Measurements from ENCODE around the gene RGS11.

Gene RGS11

DNA sequence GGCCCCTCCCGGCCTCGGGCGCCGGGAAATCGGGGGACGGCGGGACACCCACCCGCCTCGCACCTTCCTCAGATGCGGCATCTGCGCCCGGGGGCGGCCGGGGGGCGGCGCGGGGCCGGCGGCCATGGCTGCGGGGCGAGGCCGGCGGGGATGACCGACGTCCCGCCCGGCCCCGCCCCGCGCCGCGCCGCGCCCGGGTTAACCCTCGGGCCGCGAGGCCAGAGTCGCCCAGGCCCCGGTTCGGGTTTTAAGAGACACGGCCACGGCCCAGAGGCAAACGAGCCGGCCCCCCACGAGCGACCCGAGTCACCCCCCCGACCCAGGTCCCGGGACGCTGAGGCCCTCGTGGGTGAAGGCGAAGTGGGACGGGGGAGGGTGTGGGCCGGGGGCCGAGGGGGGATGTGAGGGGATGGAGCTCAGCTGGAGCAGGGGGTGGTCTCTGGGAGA lies at the start of gene RGS11:
RGS11 (minus strand) TSS at position 159 of the 447 bp plus-strand sequence; CDS start at position 126, 33 bp downstream.
- TF ChIP-seq ZNF8 (CRISPR knock-in tag; IDR thresholded peaks at IDR 0.05) (no peak), ZFP3 (CRISPR knock-in tag; IDR thresholded peaks at IDR 0.05) (no peak), GLIS3 (CRISPR knock-in tag; IDR thresholded peaks at IDR 0.05) (no peak), BACH2 (CRISPR knock-in tag; IDR thresholded peaks at IDR 0.05; ENCODE audit: borderline replicate concordance) (no peak), ZNF565 (CRISPR knock-in tag; conservative IDR thresholded peaks at IDR 0.05; ENCODE audit: low read depth) (no peak), ZC3H10 (CRISPR knock-in tag; IDR thresholded peaks at IDR 0.05) (no peak), ZNF70 (CRISPR knock-in tag; IDR thresholded peaks at IDR 0.05) (no peak), RARB (CRISPR knock-in tag; IDR thresholded peaks at IDR 0.05) (no peak), ZFP30 (CRISPR knock-in tag; IDR thresholded peaks at IDR 0.05) (no peak)
- ATAC-seq, result peak; percentile 43

- no peak for TF ChIP-seq CSRNP3 (CRISPR knock-in tag; IDR thresholded peaks at IDR 0.05)
- TF ChIP-seq, protein P1, sequence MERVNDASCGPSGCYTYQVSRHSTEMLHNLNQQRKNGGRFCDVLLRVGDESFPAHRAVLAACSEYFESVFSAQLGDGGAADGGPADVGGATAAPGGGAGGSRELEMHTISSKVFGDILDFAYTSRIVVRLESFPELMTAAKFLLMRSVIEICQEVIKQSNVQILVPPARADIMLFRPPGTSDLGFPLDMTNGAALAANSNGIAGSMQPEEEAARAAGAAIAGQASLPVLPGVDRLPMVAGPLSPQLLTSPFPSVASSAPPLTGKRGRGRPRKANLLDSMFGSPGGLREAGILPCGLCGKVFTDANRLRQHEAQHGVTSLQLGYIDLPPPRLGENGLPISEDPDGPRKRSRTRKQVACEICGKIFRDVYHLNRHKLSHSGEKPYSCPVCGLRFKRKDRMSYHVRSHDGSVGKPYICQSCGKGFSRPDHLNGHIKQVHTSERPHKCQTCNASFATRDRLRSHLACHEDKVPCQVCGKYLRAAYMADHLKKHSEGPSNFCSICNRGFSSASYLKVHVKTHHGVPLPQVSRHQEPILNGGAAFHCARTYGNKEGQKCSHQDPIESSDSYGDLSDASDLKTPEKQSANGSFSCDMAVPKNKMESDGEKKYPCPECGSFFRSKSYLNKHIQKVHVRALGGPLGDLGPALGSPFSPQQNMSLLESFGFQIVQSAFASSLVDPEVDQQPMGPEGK (CRISPR knock-in tag; IDR thresholded peaks at IDR 0.05; ENCODE audit: borderline replicate concordance), result no peak
- no peak for TF ChIP-seq ZFP3 (CRISPR knock-in tag; IDR thresholded peaks at IDR 0.05)
- TF ChIP-seq ARNTL (CRISPR knock-in tag; IDR thresholded peaks at IDR 0.05; ENCODE audit: borderline replicate concordance, low read depth), result no peak
- TF ChIP-seq TSHZ2 (CRISPR knock-in tag; IDR thresholded peaks at IDR 0.05), result no peak
- no peak for ATAC-seq
Measured at GRCh38 chr16:324451-325334, 48.9 kb upstream of the RGS11 start.

DNA sequence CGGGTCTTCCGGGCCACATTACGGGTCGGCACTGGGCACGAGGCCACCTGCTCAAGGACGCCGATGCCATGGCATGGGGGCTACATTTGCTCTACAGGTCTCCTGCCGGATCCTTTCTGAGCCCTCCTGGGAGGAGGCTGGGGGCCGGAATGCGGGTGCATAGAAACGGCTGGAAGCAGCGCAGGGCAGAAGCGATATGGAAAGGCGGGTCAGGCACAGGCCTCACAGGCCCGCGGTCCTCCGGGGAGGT lies 48.4 kb upstream of the RGS11 start:
- TF ChIP-seq POU6F1 (CRISPR knock-in tag; IDR thresholded peaks at IDR 0.05; ENCODE audit: borderline replicate concordance, low read depth) (no peak), PPARA (CRISPR knock-in tag; IDR thresholded peaks at IDR 0.05; ENCODE audit: borderline replicate concordance) (no peak)

GRCh38 chr16:322476-323143 lies 46.9 kb upstream of the RGS11 start:
- ATAC-seq, result no peak
- TF ChIP-seq SNAI2 (CRISPR knock-in tag; IDR thresholded peaks at IDR 0.05), result no peak
- TF ChIP-seq RARB (CRISPR knock-in tag; IDR thresholded peaks at IDR 0.05), result no peak
- TF ChIP-seq ZNF70 (CRISPR knock-in tag; IDR thresholded peaks at IDR 0.05), result no peak
- no peak for TF ChIP-seq ZNF565 (CRISPR knock-in tag; conservative IDR thresholded peaks at IDR 0.05; ENCODE audit: low read depth)
- TF ChIP-seq ZFP30 (CRISPR knock-in tag; IDR thresholded peaks at IDR 0.05), result no peak
- no peak for TF ChIP-seq ARNTL (CRISPR knock-in tag; IDR thresholded peaks at IDR 0.05; ENCODE audit: borderline replicate concordance, low read depth)
- no peak for TF ChIP-seq BACH2 (CRISPR knock-in tag; IDR thresholded peaks at IDR 0.05; ENCODE audit: borderline replicate concordance)
- TF ChIP-seq PPARA (CRISPR knock-in tag; IDR thresholded peaks at IDR 0.05; ENCODE audit: borderline replicate concordance), result no peak
- TF ChIP-seq ZC3H10 (CRISPR knock-in tag; IDR thresholded peaks at IDR 0.05), result no peak
- TF ChIP-seq POU6F1 (CRISPR knock-in tag; IDR thresholded peaks at IDR 0.05; ENCODE audit: borderline replicate concordance, low read depth), result no peak
- no peak for TF ChIP-seq CSRNP3 (CRISPR knock-in tag; IDR thresholded peaks at IDR 0.05)
- no peak for TF ChIP-seq CSDC2 (CRISPR knock-in tag; IDR thresholded peaks at IDR 0.05)

More for the DNA sequence above, 48.4 kb upstream of the RGS11 start:
- no peak for ATAC-seq
